GM06990 (cell line): ENCODE data around the gene TP53I11.

Experiments
- DNase-seq: peaks from one replicate; pipeline ENCODE4 v3.0.0-alpha.2; 2011; ENCODE audit not compliant: insufficient read length; ENCODE audit errors: extremely low read depth
- H3K27me3 ChIP-seq: replicated peaks from 2 replicates; pipeline ENCODE4 v1.6.0; 2011; ENCODE audit warnings: low read length; ENCODE audit not compliant: control insufficient read depth, insufficient read depth
- H3K36me3 ChIP-seq: 2 replicates; pipeline ENCODE4 v1.5.1; 2011; ENCODE audit warnings: low read length; ENCODE audit not compliant: control insufficient read depth, insufficient read depth
- H3K4me3 ChIP-seq: replicated peaks from 2 replicates; pipeline ENCODE4 v1.5.1; 2011; ENCODE audit warnings: low read depth, mild to moderate bottlenecking, control low read depth, low read length
- TF ChIP-seq, protein P1 (sequence below): IDR thresholded peaks from 2 replicates; pipeline ENCODE4 v1.5.1; 2011; ENCODE audit warnings: low read length, control low read depth, mild to moderate bottlenecking, inconsistent platforms; ENCODE audit not compliant: insufficient read depth, poor library complexity, severe bottlenecking

The TP53I11 gene

DNA sequence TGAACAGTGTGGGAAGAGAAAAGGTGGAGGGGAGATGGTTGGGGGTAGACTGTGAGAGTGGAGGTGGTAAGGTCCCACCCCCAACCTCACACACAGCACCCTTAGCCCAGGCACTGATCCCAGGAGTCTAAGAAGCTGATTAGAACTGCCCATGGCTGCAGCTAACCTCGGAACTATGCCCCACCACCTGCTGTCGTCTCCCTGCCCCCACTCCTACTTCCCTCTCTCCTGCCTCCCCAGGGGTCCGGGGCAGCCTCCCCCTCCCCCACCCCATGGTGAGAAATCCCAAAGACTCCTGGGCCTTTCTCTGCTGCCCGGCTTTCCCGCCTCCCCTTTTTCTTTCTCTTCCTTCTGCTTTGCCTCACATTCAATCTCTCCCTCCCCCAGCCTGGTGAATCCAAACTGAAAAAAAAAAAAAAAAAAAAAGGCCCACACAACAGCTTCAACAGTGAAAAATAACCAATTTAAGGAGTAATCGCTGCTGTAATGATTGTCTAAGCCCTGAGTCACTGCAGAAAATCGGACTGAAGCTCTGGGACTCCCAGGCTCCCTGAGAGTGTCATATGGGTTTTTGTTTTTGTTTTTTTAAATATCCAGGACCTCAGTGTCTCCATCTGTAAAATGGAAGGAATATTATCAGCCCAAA lies 9.6 kb upstream of the TP53I11 start:
- no peak overlapping the region for H3K4me3 ChIP-seq
- DNase-seq = no peak
- no peaks in the 10 kb centered on the region for H3K36me3 ChIP-seq
- TF ChIP-seq, protein P1, sequence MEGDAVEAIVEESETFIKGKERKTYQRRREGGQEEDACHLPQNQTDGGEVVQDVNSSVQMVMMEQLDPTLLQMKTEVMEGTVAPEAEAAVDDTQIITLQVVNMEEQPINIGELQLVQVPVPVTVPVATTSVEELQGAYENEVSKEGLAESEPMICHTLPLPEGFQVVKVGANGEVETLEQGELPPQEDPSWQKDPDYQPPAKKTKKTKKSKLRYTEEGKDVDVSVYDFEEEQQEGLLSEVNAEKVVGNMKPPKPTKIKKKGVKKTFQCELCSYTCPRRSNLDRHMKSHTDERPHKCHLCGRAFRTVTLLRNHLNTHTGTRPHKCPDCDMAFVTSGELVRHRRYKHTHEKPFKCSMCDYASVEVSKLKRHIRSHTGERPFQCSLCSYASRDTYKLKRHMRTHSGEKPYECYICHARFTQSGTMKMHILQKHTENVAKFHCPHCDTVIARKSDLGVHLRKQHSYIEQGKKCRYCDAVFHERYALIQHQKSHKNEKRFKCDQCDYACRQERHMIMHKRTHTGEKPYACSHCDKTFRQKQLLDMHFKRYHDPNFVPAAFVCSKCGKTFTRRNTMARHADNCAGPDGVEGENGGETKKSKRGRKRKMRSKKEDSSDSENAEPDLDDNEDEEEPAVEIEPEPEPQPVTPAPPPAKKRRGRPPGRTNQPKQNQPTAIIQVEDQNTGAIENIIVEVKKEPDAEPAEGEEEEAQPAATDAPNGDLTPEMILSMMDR = no peak
- no peaks in the 10 kb centered on the region; the same call in 1 of the 2 replicates for H3K27me3 ChIP-seq

DNA sequence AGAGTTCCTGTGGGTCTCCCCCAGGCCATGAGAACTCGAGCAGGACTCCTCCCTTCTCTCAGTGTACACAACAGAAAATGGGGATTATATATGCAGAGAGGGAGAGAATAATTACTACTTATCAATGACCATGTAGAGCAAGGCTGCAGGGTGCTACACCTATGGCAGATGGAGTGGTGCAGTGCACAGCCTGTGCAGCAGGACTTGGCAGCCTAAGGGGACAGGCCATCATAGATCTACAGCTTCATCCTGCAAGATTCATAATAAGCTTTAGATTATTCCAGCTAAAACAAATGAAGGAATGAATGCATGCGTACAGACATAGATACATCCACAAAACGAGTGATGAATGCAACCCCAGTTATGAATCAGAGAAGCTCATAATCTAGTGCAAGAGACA lies 8.4 kb upstream of the TP53I11 start:
- TF ChIP-seq, protein P1 = no peak
- no peak for DNase-seq
- peaks cover 1% of the 10 kb centered on the region; the same call in 1 of the 2 replicates for H3K27me3 ChIP-seq
- no peak overlapping the region for H3K4me3 ChIP-seq
- H3K36me3 ChIP-seq = no peaks in the 10 kb centered on the region

DNA sequence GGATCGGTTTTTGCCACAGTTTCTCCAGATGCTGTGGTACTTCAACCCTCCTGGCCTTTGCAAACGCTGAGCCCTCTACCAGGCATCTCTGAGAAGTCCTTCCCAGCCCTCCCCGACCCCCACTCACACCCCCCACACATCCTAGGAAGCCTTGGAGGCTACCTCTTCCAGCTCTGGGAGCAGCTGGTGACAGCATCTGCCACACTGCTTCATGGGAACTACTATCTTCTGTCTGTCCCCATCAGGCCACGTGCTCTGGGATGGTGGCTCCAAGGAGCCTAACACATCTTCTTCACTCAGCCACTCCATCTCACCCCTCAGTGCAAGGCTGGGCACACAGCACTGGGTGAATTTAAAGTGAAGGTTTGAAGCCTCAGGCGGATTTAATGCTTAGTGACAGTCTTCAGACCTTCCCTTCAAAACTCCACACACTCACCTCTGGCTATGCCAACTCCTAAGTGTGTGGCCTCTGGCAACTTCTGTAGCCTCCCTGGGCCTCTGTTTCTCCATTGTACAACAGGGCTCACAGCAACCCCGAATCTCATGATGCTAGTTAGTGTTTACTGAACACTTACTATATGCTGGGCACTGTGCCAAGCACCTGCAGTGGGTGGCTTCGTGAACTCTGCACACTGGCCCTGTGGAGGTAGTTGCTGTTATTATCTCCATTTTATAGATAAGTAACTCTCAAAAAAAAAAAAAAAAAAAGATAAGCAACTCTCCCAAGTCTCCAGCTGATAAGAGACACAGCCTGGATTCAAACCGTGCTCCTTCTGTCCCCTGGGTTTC lies 7.3 kb upstream of the TP53I11 start:
- no peak overlapping the region for H3K4me3 ChIP-seq
- peaks cover 1% of the 10 kb centered on the region; the same call in 1 of the 2 replicates for H3K27me3 ChIP-seq
- no peaks in the 10 kb centered on the region for H3K36me3 ChIP-seq
- TF ChIP-seq, protein P1 = no peak
- DNase-seq = no peak

DNA sequence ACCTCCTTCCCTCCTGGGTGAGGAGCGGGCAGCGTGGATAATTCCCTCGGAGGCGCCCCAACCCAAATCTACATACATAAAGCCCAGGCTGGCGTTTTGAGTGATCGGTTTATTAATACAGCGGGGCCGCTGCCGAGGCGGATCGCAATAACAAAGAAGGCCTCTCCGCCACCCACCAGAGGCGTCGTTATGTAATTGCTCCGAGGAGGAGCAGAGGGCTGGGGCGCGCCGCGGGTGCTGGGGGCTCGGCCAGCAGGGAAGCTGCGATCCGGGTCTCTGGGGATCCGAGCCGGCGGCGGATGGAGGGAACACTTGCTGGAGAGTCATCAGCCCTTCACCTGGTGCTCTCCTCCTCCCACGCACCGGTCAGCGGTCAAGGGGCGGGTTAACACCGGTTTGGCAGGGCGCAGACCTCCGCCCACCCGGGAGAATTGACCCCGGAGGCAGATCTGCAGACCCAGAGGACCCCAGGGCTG lies 6.4 kb upstream of the TP53I11 start:
- Histone ChIP-seq H3K36me3 (no peaks in the 10 kb centered on the region), H3K27me3 (peaks cover 3% of the 10 kb centered on the region), H3K4me3 (no peak overlapping the region)
- TF ChIP-seq, protein P1 = no peak
- no peak for DNase-seq

DNA sequence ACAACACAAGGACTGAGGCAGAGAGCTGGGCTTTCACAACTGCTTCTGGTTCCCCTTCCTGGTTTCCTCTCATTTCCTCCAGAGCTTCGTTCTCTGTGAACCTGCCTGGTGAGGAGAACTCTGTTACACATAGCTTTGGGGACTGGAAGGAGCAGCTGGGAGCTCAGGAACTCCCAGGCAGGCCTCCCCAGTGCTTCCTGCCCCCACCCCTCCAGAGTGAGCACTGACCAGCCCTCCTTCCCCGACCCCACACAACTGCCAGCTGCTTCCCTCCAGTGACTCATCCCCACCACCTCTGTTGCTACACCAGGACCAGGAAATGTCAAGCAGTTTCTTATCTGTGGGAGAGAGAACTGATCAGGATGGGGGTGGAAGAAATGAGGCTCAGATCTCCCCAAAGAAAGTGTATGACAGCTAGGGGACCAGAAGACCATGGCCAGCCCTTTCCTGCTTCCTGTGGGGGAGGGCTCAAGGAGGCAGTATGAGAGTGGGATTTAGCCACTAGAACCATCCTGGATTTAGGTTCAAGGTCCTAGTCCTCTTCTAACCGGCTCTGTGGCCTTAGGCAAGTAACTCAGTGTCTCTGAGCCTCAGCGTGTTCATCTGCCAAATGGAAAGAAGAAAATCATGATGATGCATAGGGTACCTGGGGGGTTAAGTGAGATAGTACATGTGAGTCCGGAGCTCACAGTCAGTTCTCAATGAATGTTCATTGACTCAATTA lies 4.5 kb upstream of the TP53I11 start:
- no peaks in the 10 kb centered on the region for H3K36me3 ChIP-seq
- peaks cover 6% of the 10 kb centered on the region for H3K27me3 ChIP-seq
- no peak for DNase-seq
- H3K4me3 ChIP-seq = no peak overlapping the region
- TF ChIP-seq, protein P1 = no peak
